HG02759 (cell line): ENCODE results near the gene NOG.

ENCODE experiments used
- ATAC-seq: cut with Tn5 transposase; IDR thresholded peaks from one replicate; pipeline ENCODE4 v1.9.1; 2021; ENCODE audit warnings: mild to moderate bottlenecking, moderate library complexity; ENCODE audit not compliant: unreplicated experiment

Gene NOG

GRCh38 chr17:56596691-56597494 is 3.4 kb downstream of the NOG start:
- ATAC-seq = no peak

DNA sequence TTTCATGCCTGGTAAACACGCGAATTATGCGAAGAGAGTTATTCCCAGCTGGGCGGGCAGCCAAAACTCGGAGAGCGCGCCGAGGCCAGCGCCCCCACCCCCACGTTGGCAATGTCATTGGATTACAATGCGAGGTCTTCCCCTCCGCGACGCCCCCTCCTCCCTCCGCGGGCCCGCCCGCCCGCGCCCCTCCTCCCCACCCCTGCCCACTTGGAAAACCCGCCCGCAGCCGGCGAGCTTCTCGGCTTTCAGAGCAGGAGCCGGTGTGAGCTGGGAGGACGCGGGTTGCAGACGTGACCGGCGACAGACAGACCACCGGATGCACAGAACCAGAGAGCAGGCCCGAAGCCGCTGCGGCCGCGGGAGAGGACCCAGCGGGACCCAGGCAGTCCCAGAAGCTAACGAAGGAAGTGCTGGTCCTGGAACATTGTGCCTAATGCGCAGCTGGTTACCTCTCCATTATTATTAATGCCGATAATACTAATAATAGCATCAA is 4.0 kb downstream of the NOG start:
- ATAC-seq = no peak

GRCh38 chr17:56598466-56598865 is 5.0 kb downstream of the NOG start:
- ATAC-seq = no peak

DNA sequence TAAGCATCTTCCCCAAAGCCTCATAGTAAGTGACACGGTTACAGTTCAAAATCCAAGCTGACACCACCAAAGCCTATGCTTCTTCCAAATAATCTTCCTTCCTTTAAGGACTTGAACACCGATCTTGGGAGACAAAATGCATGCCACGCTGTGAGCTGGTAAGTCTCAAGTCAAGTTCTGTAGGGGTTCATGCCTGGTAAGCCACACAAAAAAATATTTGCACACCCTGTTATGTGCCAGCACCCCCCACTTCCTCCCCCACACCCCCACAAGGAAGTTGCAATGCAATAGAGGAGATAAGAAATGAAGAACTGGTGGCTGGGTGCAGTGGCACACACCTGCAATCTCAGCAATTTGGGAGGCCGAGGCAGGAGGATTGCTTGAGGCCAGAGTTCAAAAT is 5.6 kb downstream of the NOG start:
- no peak for ATAC-seq

DNA sequence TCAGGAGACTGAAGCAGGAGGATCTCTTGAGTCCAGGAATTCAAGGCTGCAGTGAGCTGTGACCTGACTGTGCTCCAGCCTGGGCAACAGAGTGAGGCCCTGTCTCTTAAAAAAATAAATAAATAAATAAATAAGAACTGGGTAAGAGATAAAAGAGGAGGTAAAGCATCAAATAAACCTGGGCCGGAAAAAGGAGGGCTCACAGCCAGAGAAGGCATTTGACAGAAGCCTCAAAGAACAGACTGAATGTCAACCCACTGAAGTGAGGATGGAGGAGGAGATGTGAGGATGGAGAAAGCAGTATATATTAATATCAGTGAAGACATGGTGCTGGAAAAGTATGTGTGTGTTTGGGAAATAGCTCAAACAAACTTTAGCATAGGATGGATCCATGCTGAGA is 6.1 kb downstream of the NOG start:
- ATAC-seq = no peak

DNA sequence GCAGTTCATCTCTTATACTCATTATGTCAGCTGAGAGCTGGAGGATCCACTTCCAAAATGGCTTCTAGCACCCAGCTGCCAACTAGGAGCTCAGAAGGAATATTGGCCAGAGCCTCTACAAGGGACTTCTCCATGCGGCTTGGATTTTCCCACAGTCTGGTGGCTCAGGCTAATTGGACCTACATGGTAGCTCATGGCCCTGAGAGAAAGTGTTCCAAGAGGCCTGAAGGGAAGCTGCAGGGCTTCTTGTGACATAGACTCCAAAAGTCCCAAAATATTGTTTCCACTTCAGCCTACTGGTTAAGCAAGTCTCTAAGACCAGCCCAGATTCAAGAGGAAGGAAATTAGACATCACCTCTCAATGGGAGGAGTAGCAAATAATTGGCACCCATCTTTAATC is 6.8 kb downstream of the NOG start:
- ATAC-seq = no peak

DNA sequence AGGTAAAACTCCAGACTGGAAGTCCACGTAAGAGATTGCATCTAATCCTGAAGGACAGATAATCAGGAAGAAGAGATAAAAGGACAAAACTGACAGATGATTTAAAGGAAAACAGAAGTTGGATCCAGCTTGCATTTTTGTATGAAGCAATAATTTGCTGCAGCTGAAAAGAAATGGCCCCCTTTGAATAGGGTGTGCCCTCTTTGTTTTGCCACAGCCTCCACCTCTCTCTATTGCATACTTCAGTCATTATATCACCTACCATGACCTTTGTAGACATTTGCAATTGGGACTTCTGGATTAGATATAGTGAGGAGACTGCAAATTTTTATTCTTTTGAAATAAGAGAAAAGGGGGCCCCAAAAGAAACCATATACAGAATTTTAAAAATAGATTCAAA is 8.1 kb downstream of the NOG start:
- no peak for ATAC-seq

GRCh38 chr17:56602292-56603130 is 9.0 kb downstream of the NOG start:
- ATAC-seq = no peak

- no peak for ATAC-seq
These were observed 10.2 kb downstream of the NOG start for GRCh38 chr17:56603486-56604238.

GRCh38 chr17:56604691-56605290 is 11.3 kb downstream of the NOG start:
- no peak for ATAC-seq

- ATAC-seq = no peak
These were observed 15.4 kb downstream of the NOG start for GRCh38 chr17:56608944-56609343.

DNA sequence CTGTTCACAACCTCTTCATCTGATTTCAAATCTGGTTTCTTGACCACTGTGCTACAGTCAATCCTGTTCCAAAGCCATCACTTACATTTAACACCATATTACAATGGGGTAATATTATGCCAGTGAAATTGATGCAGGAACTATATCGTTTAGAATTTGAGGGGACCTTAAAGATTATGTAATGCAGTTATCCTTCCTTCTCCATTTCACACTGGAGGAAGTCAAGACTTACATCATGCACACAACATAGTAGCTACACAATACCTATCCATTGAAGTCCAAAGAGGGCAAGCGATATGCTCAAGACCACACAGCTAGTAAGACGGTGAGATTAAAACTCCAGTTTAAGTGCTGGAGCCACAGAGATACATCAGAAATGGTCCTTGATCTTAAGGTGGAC is 16.8 kb downstream of the NOG start:
- ATAC-seq = no peak

DNA sequence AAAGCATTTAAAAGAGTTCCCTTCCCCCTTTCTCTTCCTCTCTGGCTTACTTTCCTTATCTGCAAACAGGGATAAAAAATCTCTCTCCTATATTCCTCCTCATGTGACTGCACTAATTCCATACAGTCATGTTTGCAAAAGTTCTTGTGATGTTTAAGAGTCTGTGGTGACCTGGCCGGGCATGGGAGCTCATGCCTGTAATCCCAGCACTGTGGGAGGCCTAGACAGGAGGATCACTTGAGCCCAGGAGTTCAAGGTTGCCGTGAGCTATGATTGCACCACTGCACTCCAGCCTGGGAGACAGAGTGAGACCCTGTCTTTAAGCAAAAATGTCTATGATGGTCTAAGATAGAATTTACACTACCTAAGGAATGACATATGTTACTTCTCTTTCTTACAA is 19.6 kb downstream of the NOG start:
- no peak for ATAC-seq

- no peak for ATAC-seq
These were observed 21.0 kb downstream of the NOG start for GRCh38 chr17:56614522-56614921.

- no peak for ATAC-seq
These were observed 22.7 kb downstream of the NOG start for GRCh38 chr17:56616239-56616638.

GRCh38 chr17:56623383-56623782 is 29.9 kb downstream of the NOG start:
- ATAC-seq = no peak

DNA sequence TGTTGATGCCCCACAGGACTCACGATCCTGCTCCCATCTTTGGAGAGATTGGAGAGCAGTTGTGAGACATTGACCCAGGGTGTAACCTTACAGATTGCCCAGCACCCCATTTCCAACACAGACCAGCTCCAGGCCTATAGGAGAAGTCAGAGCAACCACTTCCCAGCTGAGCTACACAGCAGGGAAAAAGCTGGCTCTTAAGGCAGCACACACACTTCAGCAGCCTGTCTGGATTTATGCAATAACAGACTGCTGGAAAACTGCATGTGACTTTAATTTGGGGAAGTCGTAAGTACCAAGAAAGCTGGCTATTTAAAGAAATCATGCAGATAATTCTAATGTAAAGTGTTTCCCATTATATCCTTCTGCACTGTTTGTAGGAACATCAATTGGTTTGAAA is 30.8 kb downstream of the NOG start:
- ATAC-seq = no peak

GRCh38 chr17:56624912-56625311 is 31.4 kb downstream of the NOG start:
- ATAC-seq = no peak

- ATAC-seq = no peak
These were observed 36.1 kb downstream of the NOG start for GRCh38 chr17:56629531-56630075.

DNA sequence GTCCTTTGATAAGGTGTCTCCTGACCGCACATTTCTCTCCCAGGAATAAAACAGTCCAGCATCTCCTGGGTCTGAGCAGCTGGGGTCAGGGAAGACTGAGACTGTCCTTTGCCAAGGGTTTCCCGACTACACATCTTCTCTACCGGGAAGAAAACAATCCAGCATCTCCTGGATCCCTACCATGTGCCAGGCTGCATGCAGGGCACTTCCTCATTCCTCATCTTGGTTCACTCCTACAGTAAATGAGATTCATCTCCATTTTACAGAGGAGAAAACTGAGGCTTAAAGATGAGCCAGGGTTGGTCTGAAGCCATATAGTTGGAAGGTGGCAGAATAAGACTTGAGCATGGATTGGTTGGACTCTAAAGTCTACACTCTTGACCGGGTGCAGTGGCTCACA is 36.7 kb downstream of the NOG start:
- ATAC-seq = no peak

DNA sequence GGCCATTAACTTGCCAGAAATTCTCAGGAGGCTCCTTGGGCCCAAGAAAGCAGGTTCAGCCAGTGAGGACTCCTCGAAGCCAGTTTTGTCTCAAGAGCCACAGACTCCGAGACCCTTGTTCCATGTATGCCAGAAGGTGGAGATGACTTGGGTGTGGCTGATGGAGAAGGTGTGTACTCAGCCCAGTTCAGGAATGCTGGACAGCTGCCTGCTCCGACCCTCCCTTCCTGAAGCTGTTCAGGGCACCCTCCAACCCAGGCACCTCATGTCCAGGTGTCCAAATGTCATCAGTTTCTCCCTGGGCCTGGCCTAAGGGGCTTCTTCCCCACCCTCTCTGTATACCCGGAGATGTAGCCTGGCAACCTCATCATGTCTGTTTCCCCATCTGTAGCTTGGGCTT is 40.2 kb downstream of the NOG start:
- ATAC-seq = no peak
